Measurements from ENCODE around the gene XRCC5. TPM values are rescaled to one million over a fixed set of nuclear protein-coding genes. Genes with fewer than 3 reads are reported as not detected.

The XRCC5 gene
- total RNA-seq, 1 experiment from 2014 or later: 322 TPM

- CTCF ChIA-PET: no interaction called here
- no peak overlapping the region for H3K27ac ChIP-seq (ENCODE audit: low read length)
- no peak overlapping the region for H3K4me3 ChIP-seq (ENCODE audit: low read depth in 2 of 2, low read length in 2 of 2)
- no peak for TF ChIP-seq SIN3A (IDR thresholded peaks at IDR 0.05; ENCODE audit: borderline replicate concordance, insufficient read depth, low read depth, low read length)
- no peak for TF ChIP-seq POLR2AphosphoS5 (IDR thresholded peaks at IDR 0.05; ENCODE audit: low read depth, low read length)
- TF ChIP-seq REST (IDR thresholded peaks at IDR 0.05; ENCODE audit: insufficient read depth in 1 of 2, low read depth in 2 of 2, low read length in 1 of 2): no peak
- intact Hi-C loops (cut with micrococcal nuclease; ENCODE audit: unreplicated experiment) (no loop called here), in situ Hi-C loops (cut with HindIII; ENCODE audit: low pct_unique_long_range_greater_than_20kb, low sequenced_read_pairs) (no loop called here)
- no peaks in the 10 kb centered on the region for H3K27me3 ChIP-seq (ENCODE audit: control insufficient read depth, insufficient read depth, low read length)
- no peak for DNase-seq (ENCODE audit: low read depth, low spot score)
- H3K36me3 ChIP-seq (ENCODE audit: control insufficient read depth, insufficient read depth, low read length): peaks cover 66% of the 10 kb centered on the region
- no peaks in the 10 kb centered on the region for H3K4me1 ChIP-seq (ENCODE audit: control insufficient read depth, insufficient read depth, low read length)
- no peaks in the 10 kb centered on the region for H3K9me3 ChIP-seq (ENCODE audit: control insufficient read depth, insufficient read depth, low read depth, low read length)
- no peak for ATAC-seq
- POLR2A ChIA-PET: no interaction called here
- BruUV-seq (replicated peaks): no TSS peak
Measured at GRCh38 chr2:216163518-216163917, 54.4 kb downstream of the XRCC5 start.

- no TSS peak for BruUV-seq (replicated peaks)
- H3K4me3 ChIP-seq (ENCODE audit: low read depth in 2 of 2, low read length in 2 of 2): no peak overlapping the region
- CTCF ChIA-PET: no interaction called here
- intact Hi-C loops (cut with micrococcal nuclease; ENCODE audit: unreplicated experiment): no loop called here
- H3K36me3 ChIP-seq (ENCODE audit: control insufficient read depth, insufficient read depth, low read length): peaks cover 68% of the 10 kb centered on the region
- POLR2A ChIA-PET: no interaction called here
- no peak overlapping the region for H3K27ac ChIP-seq (ENCODE audit: low read length)
- H3K27me3 ChIP-seq (ENCODE audit: control insufficient read depth, insufficient read depth, low read length): no peaks in the 10 kb centered on the region
- ATAC-seq (no peak), DNase-seq (ENCODE audit: low read depth, low spot score) (no peak)
- TF ChIP-seq POLR2AphosphoS5 (IDR thresholded peaks at IDR 0.05; ENCODE audit: low read depth, low read length) (no peak), SIN3A (IDR thresholded peaks at IDR 0.05; ENCODE audit: borderline replicate concordance, insufficient read depth, low read depth, low read length) (no peak), TCF7L2 (IDR thresholded peaks at IDR 0.05; ENCODE audit: low read depth, low read length) (no peak), CTCF (IDR thresholded peaks at IDR 0.05) (no peak), REST (IDR thresholded peaks at IDR 0.05; ENCODE audit: insufficient read depth in 1 of 2, low read depth in 2 of 2, low read length in 1 of 2) (no peak)
- in situ Hi-C loops (cut with HindIII; ENCODE audit: low pct_unique_long_range_greater_than_20kb, low sequenced_read_pairs): no loop called here
- H3K4me1 ChIP-seq (ENCODE audit: control insufficient read depth, insufficient read depth, low read length): no peaks in the 10 kb centered on the region
- H3K9me3 ChIP-seq (ENCODE audit: control insufficient read depth, insufficient read depth, low read depth, low read length): no peaks in the 10 kb centered on the region
Measured at GRCh38 chr2:216164087-216164486, 54.9 kb downstream of the XRCC5 start.
